Neural progenitor cell (in vitro differentiated cells): ENCODE results near the gene C6orf89. TPM values are rescaled to one million over a fixed set of nuclear protein-coding genes. Genes with fewer than 3 reads are reported as not detected.

ENCODE experiments used
- DNase-seq: peaks from one replicate; pipeline ENCODE4 v3.0.0-alpha.2; 2016; ENCODE audit warnings: low spot score
- H2AFZ ChIP-seq: fragments of 200-600 bp; sonication (generic); replicated peaks from 2 replicates; pipeline ENCODE4 v1.6.1; 2016; ENCODE audit warnings: antibody characterized with exemption
- H3F3A ChIP-seq: fragments of 200-600 bp; sonication (generic); 2 replicates; pipeline ENCODE4 v1.6.1; 2016; ENCODE audit warnings: antibody characterized with exemption, low read depth
- H3K27ac ChIP-seq: fragments of 200-600 bp; sonication (generic); 2 replicates; pipeline ENCODE4 v1.5.1; 2016; ENCODE audit warnings: mild to moderate bottlenecking
- H3K27me3 ChIP-seq: fragments of 200-600 bp; sonication (generic); 2 replicates; pipeline ENCODE4 v1.6.1; 2016; ENCODE audit warnings: mild to moderate bottlenecking, moderate library complexity
- H3K36me3 ChIP-seq: fragments of 200-600 bp; sonication (generic); 2 replicates; pipeline ENCODE4 v1.5.1; 2016
- H3K4me1 ChIP-seq: fragments of 200-600 bp; sonication (generic); 2 replicates; pipeline ENCODE4 v1.6.1; 2016; ENCODE audit warnings: mixed run types
- H3K4me2 ChIP-seq: fragments of 200-600 bp; sonication (generic); 2 replicates; pipeline ENCODE4 v1.6.1; 2016
- H3K4me3 ChIP-seq: fragments of 200-600 bp; sonication (generic); 2 replicates; pipeline ENCODE4 v1.5.1; 2016
- H3K79me2 ChIP-seq: fragments of 200-600 bp; sonication (generic); 2 replicates; pipeline ENCODE4 v1.6.1; 2016; ENCODE audit warnings: low read depth
- H3K9ac ChIP-seq: fragments of 200-600 bp; sonication (generic); 2 replicates; pipeline ENCODE4 v1.6.1; 2016
- H3K9me3 ChIP-seq: fragments of 200-600 bp; sonication (generic); 2 replicates; pipeline ENCODE4 v1.5.1; 2016; ENCODE audit warnings: low read depth
- H4K20me1 ChIP-seq: fragments of 200-600 bp; sonication (generic); 2 replicates; pipeline ENCODE4 v1.6.1; 2016; ENCODE audit warnings: low read depth
- H3K27ac Mint-ChIP-seq: 3 replicates; pipeline ENCODE4 v1.8.0; 2021; ENCODE audit warnings: mixed read lengths
- H3K27me3 Mint-ChIP-seq: 2 replicates; pipeline ENCODE4 v1.8.0; 2022; ENCODE audit warnings: low read depth, mild to moderate bottlenecking, inconsistent platforms, moderate library complexity, mixed read lengths; ENCODE audit not compliant: insufficient read depth
- H3K36me3 Mint-ChIP-seq: 3 replicates; pipeline ENCODE4 v1.8.0; 2021; ENCODE audit warnings: mixed read lengths
- H3K4me1 Mint-ChIP-seq: 3 replicates; pipeline ENCODE4 v1.8.0; 2021; ENCODE audit warnings: mixed read lengths
- H3K4me3 Mint-ChIP-seq: 3 replicates; pipeline ENCODE4 v1.8.0; 2021; ENCODE audit warnings: mild to moderate bottlenecking, moderate library complexity, mixed read lengths
- H3K9me3 Mint-ChIP-seq: 3 replicates; pipeline ENCODE4 v1.8.0; 2020; ENCODE audit warnings: mixed read lengths
- EZH2 ChIP-seq: fragments of 200-600 bp; sonication (generic); IDR thresholded peaks from 2 replicates; pipeline ENCODE4 v1.6.1; 2017; ENCODE audit warnings: antibody characterized with exemption, mild to moderate bottlenecking, moderate library complexity
- EZH2phosphoT487 ChIP-seq: fragments of 200-600 bp; sonication (generic); IDR thresholded peaks from 2 replicates; pipeline ENCODE4 v1.6.1; 2017; ENCODE audit warnings: antibody characterized with exemption
- total RNA-seq: library from RNA; depleted of rRNA; stranded (reverse); fragments of >200 nt; gene quantifications from 2 replicates; pipeline ENCODE4 v1.2.3, GENCODE V29; 2015; ENCODE audit warnings: low replicate concordance
- TF ChIP-seq, protein P1 (sequence below): fragments of 200-600 bp; sonication (generic); IDR thresholded peaks from 2 replicates; pipeline ENCODE4 v1.5.1; 2017; ENCODE audit warnings: antibody characterized with exemption, mild to moderate bottlenecking

Gene C6orf89
- total RNA-seq, 1 donor from 2014 or later: 21.2 TPM

DNA sequence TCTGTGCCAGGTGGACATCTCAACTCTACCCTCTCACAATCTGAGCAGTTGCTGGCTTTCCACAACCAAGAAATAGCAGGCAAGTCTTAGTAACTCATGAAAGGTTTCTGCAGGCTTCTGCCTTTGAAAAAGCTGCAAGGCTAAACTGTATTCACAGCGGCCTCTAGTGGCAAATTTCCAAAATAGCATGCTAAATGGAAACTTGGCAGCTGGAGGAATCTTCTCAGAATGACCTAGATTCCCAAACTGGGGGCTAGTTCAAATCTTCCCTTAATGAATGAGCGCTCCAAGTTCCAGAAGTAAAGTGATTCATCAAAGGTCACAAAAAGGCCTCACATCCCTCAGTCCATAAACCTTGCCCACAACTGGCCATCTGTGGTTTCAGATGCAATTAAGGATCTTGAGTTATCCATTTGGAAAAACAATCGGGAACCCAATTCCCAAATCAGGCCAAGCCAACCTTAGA lies 34.6 kb upstream of the C6orf89 start:
- Histone ChIP-seq H4K20me1 (peaks cover 14% of the 10 kb centered on the region), H3K4me2 (no peak overlapping the region), H3K4me1 (peaks cover 11% of the 10 kb centered on the region), H3F3A (peaks cover 27% of the 10 kb centered on the region), H3K36me3 (no peaks in the 10 kb centered on the region), H3K27ac (no peak overlapping the region), H3K4me3 (no peak overlapping the region), H3K9ac (no peak overlapping the region), H3K27me3 (peaks cover 5% of the 10 kb centered on the region), H3K9me3 (no peaks in the 10 kb centered on the region), H3K79me2 (no peaks in the 10 kb centered on the region), H2AFZ (no peak overlapping the region)
- Mint-ChIP-seq H3K27me3 (peaks cover 5% of the 10 kb centered on the region), H3K9me3 (no peaks in the 10 kb centered on the region), H3K27ac (no peak overlapping the region), H3K36me3 (peaks cover 6% of the 10 kb centered on the region), H3K4me3 (no peak overlapping the region), H3K4me1 (peaks cover 33% of the 10 kb centered on the region)
- TF ChIP-seq EZH2 (no peak), EZH2phosphoT487 (no peak)
- TF ChIP-seq, protein P1, sequence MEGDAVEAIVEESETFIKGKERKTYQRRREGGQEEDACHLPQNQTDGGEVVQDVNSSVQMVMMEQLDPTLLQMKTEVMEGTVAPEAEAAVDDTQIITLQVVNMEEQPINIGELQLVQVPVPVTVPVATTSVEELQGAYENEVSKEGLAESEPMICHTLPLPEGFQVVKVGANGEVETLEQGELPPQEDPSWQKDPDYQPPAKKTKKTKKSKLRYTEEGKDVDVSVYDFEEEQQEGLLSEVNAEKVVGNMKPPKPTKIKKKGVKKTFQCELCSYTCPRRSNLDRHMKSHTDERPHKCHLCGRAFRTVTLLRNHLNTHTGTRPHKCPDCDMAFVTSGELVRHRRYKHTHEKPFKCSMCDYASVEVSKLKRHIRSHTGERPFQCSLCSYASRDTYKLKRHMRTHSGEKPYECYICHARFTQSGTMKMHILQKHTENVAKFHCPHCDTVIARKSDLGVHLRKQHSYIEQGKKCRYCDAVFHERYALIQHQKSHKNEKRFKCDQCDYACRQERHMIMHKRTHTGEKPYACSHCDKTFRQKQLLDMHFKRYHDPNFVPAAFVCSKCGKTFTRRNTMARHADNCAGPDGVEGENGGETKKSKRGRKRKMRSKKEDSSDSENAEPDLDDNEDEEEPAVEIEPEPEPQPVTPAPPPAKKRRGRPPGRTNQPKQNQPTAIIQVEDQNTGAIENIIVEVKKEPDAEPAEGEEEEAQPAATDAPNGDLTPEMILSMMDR: peak; percentile 88
- DNase-seq: peak; percentile 81

DNA sequence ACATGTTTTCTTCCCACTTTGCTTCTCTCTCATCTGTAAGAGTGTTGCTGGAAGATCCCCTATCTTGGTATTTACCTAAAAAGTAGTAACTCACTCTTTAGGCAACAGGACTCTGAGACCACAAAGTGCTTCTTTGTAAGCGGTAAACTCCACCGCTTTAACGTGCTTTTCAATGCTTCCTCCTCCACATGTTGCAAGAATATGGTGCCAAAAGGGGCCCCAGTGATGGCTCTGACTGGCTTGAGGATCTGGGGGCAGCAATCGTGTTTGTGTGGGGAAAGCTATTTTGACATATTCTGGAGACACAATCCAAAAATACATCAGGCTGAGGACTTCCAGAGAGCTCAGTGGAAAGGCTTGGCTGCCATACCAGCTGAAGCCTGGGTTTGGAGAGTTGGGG lies 34.1 kb upstream of the C6orf89 start:
- no peaks in the 10 kb centered on the region for H3K9me3 ChIP-seq
- H3K4me2 ChIP-seq: no peak overlapping the region
- no peak overlapping the region for H3K27ac Mint-ChIP-seq
- peaks cover 11% of the 10 kb centered on the region for H3K36me3 Mint-ChIP-seq
- peaks cover 5% of the 10 kb centered on the region for H3K27me3 ChIP-seq
- peaks cover 11% of the 10 kb centered on the region for H3K4me1 ChIP-seq
- no peak overlapping the region for H3K27ac ChIP-seq
- H3K79me2 ChIP-seq: no peaks in the 10 kb centered on the region
- H4K20me1 ChIP-seq: peaks cover 16% of the 10 kb centered on the region
- no peak overlapping the region for H2AFZ ChIP-seq
- peaks cover 27% of the 10 kb centered on the region for H3F3A ChIP-seq
- no peak for DNase-seq
- H3K4me3 ChIP-seq: no peak overlapping the region
- H3K4me3 Mint-ChIP-seq: no peak overlapping the region
- H3K36me3 ChIP-seq: no peaks in the 10 kb centered on the region
- no peak for TF ChIP-seq EZH2
- TF ChIP-seq EZH2phosphoT487: no peak
- TF ChIP-seq, protein P1: no peak
- H3K9me3 Mint-ChIP-seq: no peaks in the 10 kb centered on the region
- H3K9ac ChIP-seq: no peak overlapping the region
- H3K4me1 Mint-ChIP-seq: peaks cover 33% of the 10 kb centered on the region
- H3K27me3 Mint-ChIP-seq: peaks cover 5% of the 10 kb centered on the region

DNA sequence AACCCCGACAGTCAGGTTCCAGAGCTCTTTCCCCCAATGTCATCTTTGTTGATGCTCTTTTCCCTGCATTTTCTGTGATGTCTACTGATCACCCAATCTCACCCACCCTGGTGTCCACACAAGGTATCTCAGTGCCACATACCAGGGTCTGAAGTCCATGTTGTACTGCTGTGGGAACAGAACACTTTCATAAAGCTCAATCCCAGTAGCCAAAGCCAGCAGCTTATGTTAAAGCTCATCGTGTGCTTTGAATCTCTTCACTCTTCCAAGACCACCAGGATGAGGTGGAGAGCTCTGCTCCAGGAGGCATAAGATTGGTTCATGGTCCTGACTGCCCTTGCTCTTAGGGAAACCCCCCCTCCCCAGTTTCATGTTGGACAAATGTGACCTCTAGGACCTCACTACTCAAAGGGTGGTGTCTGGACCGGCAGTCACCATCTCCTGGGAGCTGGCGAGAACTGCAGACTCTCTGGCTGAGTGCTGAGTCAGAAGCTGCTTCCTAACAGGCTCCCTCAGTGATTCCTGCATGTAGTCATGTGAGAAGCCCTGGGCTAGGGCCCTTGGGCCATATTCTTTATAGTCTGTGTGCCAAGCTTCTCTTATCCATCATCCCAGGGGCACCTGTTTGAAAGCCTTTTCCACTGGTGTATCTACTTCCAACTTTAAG lies 33.1 kb upstream of the C6orf89 start:
- Histone ChIP-seq H3K27me3 (peaks cover 4% of the 10 kb centered on the region), H3K9me3 (no peaks in the 10 kb centered on the region), H3K4me2 (no peak overlapping the region), H3K27ac (no peak overlapping the region), H4K20me1 (peaks cover 24% of the 10 kb centered on the region), H3F3A (peaks cover 27% of the 10 kb centered on the region), H3K4me3 (no peak overlapping the region), H3K79me2 (peaks cover 8% of the 10 kb centered on the region), H2AFZ (no peak overlapping the region), H3K9ac (no peak overlapping the region), H3K4me1 (peaks cover 11% of the 10 kb centered on the region), H3K36me3 (no peaks in the 10 kb centered on the region)
- Mint-ChIP-seq H3K4me3 (no peak overlapping the region), H3K27me3 (peaks cover 3% of the 10 kb centered on the region), H3K4me1 (peaks cover 36% of the 10 kb centered on the region), H3K27ac (no peak overlapping the region), H3K36me3 (peaks cover 13% of the 10 kb centered on the region), H3K9me3 (no peaks in the 10 kb centered on the region)
- DNase-seq: no peak
- TF ChIP-seq, protein P1: no peak
- TF ChIP-seq EZH2phosphoT487: no peak
- TF ChIP-seq EZH2: no peak
